Cerebellar nuclear complex (tissue), 1 donor: ENCODE results near the gene S100B.

Source experiments
- DNase-seq, 2 experiments: peaks; one replicate each; lab custom pipeline; 2025; lab: John Stamatoyannopoulos, UW

S100B gene

GRCh38 chr21:46627726-46628125 is 22.8 kb upstream of the S100B start:
- DNase-seq = no peak

- no peak for DNase-seq
Observed at GRCh38 chr21:46626975-46627501, 22.2 kb upstream of the S100B start.

GRCh38 chr21:46626536-46626935 is 21.7 kb upstream of the S100B start:
- no peak for DNase-seq

GRCh38 chr21:46625759-46626158 is 20.9 kb upstream of the S100B start:
- DNase-seq = no peak

- no peak for DNase-seq
Observed at GRCh38 chr21:46624050-46624449, 19.2 kb upstream of the S100B start.

- no peak for DNase-seq
Observed at GRCh38 chr21:46622226-46622625, 17.3 kb upstream of the S100B start.

GRCh38 chr21:46621457-46622182 is 16.7 kb upstream of the S100B start:
- no peak for DNase-seq

GRCh38 chr21:46620846-46621245 is 16.0 kb upstream of the S100B start:
- DNase-seq = no peak

- no peak for DNase-seq
Observed at GRCh38 chr21:46619846-46620245, 15.0 kb upstream of the S100B start.

GRCh38 chr21:46618738-46619379 is 14.0 kb upstream of the S100B start:
- DNase-seq = no peak

- no peak for DNase-seq
Observed at GRCh38 chr21:46617267-46618051, 12.6 kb upstream of the S100B start.

GRCh38 chr21:46616656-46617055 is 11.8 kb upstream of the S100B start:
- no peak for DNase-seq

GRCh38 chr21:46616050-46616449 is 11.2 kb upstream of the S100B start:
- DNase-seq = no peak

GRCh38 chr21:46613391-46613790 is 8.5 kb upstream of the S100B start:
- no peak for DNase-seq

- DNase-seq = no peak
Observed at GRCh38 chr21:46610018-46610701, 5.3 kb upstream of the S100B start.

- no peak for DNase-seq
Observed at GRCh38 chr21:46608672-46609111, 3.8 kb upstream of the S100B start.

GRCh38 chr21:46607636-46608035 is 2.8 kb upstream of the S100B start:
- DNase-seq = no peak

- no peak for DNase-seq
Observed at GRCh38 chr21:46606427-46606813, 1.5 kb upstream of the S100B start.

- DNase-seq = no peak
Observed at GRCh38 chr21:46605767-46606426, 1.0 kb upstream of the S100B start.

- no peak for DNase-seq
Observed at GRCh38 chr21:46604329-46604974, 430 bp downstream of the S100B start.

- no peak for DNase-seq
Observed at GRCh38 chr21:46603228-46603627, 1.7 kb downstream of the S100B start.
